ENCODE data around the gene CAP2. TPM values are rescaled to one million over a fixed set of nuclear protein-coding genes. Genes with fewer than 3 reads are reported as not detected.

CAP2 gene
- total RNA-seq, 2 experiments from 2014 or later = not detected

GRCh38 chr6:17476511-17476910, 83.1 kb downstream of the CAP2 start:
- intact Hi-C loops (cut with micrococcal nuclease) = no loop called here
- POLR2A ChIA-PET = no interaction called here
- no peak for DNase-seq
- Mint-ChIP-seq H3K9me3 (no peaks in the 10 kb centered on the region), H3K4me3 (no peak overlapping the region), H3K27ac (no peak overlapping the region), H3K4me1 (ENCODE audit: low read depth) (no peaks in the 10 kb centered on the region), H3K27me3 (peaks cover 10% of the 10 kb centered on the region), H3K36me3 (ENCODE audit: low read depth) (no peaks in the 10 kb centered on the region)
- CTCF ChIA-PET = no interaction called here
- TF ChIP-seq CTCF (IDR thresholded peaks at IDR 0.05) = no peak
- no peak for ATAC-seq

GRCh38 chr6:17477356-17477755, 84.0 kb downstream of the CAP2 start:
- Mint-ChIP-seq H3K27ac (no peak overlapping the region), H3K36me3 (ENCODE audit: low read depth) (no peaks in the 10 kb centered on the region), H3K27me3 (peaks cover 11% of the 10 kb centered on the region), H3K9me3 (no peaks in the 10 kb centered on the region), H3K4me1 (ENCODE audit: low read depth) (no peaks in the 10 kb centered on the region), H3K4me3 (no peak overlapping the region)
- no peak for DNase-seq
- CTCF ChIA-PET = no interaction called here
- POLR2A ChIA-PET = no interaction called here
- intact Hi-C loops (cut with micrococcal nuclease) = no loop called here
- ATAC-seq = no peak
- TF ChIP-seq CTCF (IDR thresholded peaks at IDR 0.05) = no peak

- no peak overlapping the region for H3K4me3 Mint-ChIP-seq
- H3K9me3 Mint-ChIP-seq = no peaks in the 10 kb centered on the region
- ChIA-PET POLR2A (no interaction called here), CTCF (no interaction called here)
- H3K27ac Mint-ChIP-seq = no peak overlapping the region
- intact Hi-C loops (cut with micrococcal nuclease) = no loop called here
- no peaks in the 10 kb centered on the region for H3K4me1 Mint-ChIP-seq (ENCODE audit: low read depth)
- peaks cover 11% of the 10 kb centered on the region for H3K27me3 Mint-ChIP-seq
- no peak for DNase-seq
- no peak for ATAC-seq
- no peaks in the 10 kb centered on the region for H3K36me3 Mint-ChIP-seq (ENCODE audit: low read depth)
- no peak for TF ChIP-seq CTCF (IDR thresholded peaks at IDR 0.05)
Observed at GRCh38 chr6:17478223-17478907, 85.0 kb downstream of the CAP2 start.

GRCh38 chr6:17478946-17479345, 85.6 kb downstream of the CAP2 start:
- no peak overlapping the region for H3K4me3 Mint-ChIP-seq
- POLR2A ChIA-PET = no interaction called here
- no peaks in the 10 kb centered on the region for H3K4me1 Mint-ChIP-seq (ENCODE audit: low read depth)
- CTCF ChIA-PET = no interaction called here
- H3K36me3 Mint-ChIP-seq (ENCODE audit: low read depth) = no peaks in the 10 kb centered on the region
- ATAC-seq (no peak), DNase-seq (no peak)
- peaks cover 8% of the 10 kb centered on the region for H3K27me3 Mint-ChIP-seq
- no peaks in the 10 kb centered on the region for H3K9me3 Mint-ChIP-seq
- no peak for TF ChIP-seq CTCF (IDR thresholded peaks at IDR 0.05)
- intact Hi-C loops (cut with micrococcal nuclease) = no loop called here
- no peak overlapping the region for H3K27ac Mint-ChIP-seq

GRCh38 chr6:17480476-17480875, 87.1 kb downstream of the CAP2 start:
- ChIA-PET CTCF (no interaction called here), POLR2A (no interaction called here)
- H3K27me3 Mint-ChIP-seq = peaks cover 8% of the 10 kb centered on the region
- DNase-seq (no peak), ATAC-seq (no peak)
- intact Hi-C loops (cut with micrococcal nuclease) = no loop called here
- H3K4me3 Mint-ChIP-seq = no peak overlapping the region
- no peaks in the 10 kb centered on the region for H3K36me3 Mint-ChIP-seq (ENCODE audit: low read depth)
- no peaks in the 10 kb centered on the region for H3K9me3 Mint-ChIP-seq
- TF ChIP-seq CTCF (IDR thresholded peaks at IDR 0.05) = no peak
- H3K4me1 Mint-ChIP-seq (ENCODE audit: low read depth) = no peaks in the 10 kb centered on the region
- no peak overlapping the region for H3K27ac Mint-ChIP-seq
